Endothelial cell of umbilical vein (primary cell): ENCODE data around the gene FOXJ2. TPM values are rescaled to one million over a fixed set of nuclear protein-coding genes. Genes with fewer than 3 reads are reported as not detected.
"Not testable (repeated sequence)": the region's sequence is repeated elsewhere in the genome, so short reads cannot be mapped to it uniquely, and the experiment has no call there.

Experiments
- Bru-seq: library from RNA; stranded (reverse); fragments of 400-500 nt; gene quantifications from one replicate; lab custom pipeline; 2021; lab: Mats Ljungman, UMichigan
- BruChase-seq, 2 experiments: library from RNA; stranded (reverse); fragments of 400-500 nt; gene quantifications; one replicate each; lab custom pipeline; 2021; lab: Mats Ljungman, UMichigan
- BruUV-seq: library from RNA; stranded (reverse); fragments of 400-500 nt; replicated peaks from 2 replicates; lab custom pipeline; 2021; lab: Mats Ljungman, UMichigan
- CTCF ChIA-PET: fragments of 300-600, 350-600 bp; sonication (Branson Sonifier 250); formaldehyde crosslinking; loops from one replicate; lab custom pipeline; 2021; ENCODE audit warnings: antibody characterized with exemption, inconsistent platforms; lab: Charles Lee
- POLR2A ChIA-PET: fragments of 300-600, 350-600 bp; sonication (Branson Sonifier 250); formaldehyde crosslinking; loops from one replicate; lab custom pipeline; 2021; ENCODE audit warnings: antibody characterized with exemption, inconsistent platforms; lab: Charles Lee
- DNase-seq: peaks from one replicate; pipeline ENCODE4 v3.0.0-alpha.2; 2011; ENCODE audit warnings: low read depth, low spot score
- FAIRE-seq: peaks from 2 replicates; lab custom pipeline; 2011; peaks lifted over from hg19 to GRCh38; lab: Jason Lieb, UNC
- H2AFZ ChIP-seq: 2 replicates; pipeline ENCODE4 v1.6.0; 2012; ENCODE audit warnings: low read depth, low read length, control low read depth, inconsistent platforms
- H3K27ac ChIP-seq: 2 replicates; pipeline ENCODE4 v1.5.1; 2011; ENCODE audit warnings: low read depth, mild to moderate bottlenecking, control low read depth, low read length, moderate library complexity; ENCODE audit not compliant: insufficient read depth
- H3K27me3 ChIP-seq, 2 experiments: 2 replicates each; pipeline versions ENCODE4 v1.6.0 to v1.6.1; 2011; ENCODE audit warnings: low read length in 2 of 2, mixed read lengths in 1 of 2; ENCODE audit not compliant: control insufficient read depth in 2 of 2, insufficient read depth in 2 of 2
- H3K36me3 ChIP-seq, 2 experiments: 2 replicates in 1 of 2; 3 replicates in 1 of 2; pipeline ENCODE4 v1.5.1; 2011; ENCODE audit warnings: low read length in 2 of 2, mild to moderate bottlenecking in 1 of 2, moderate library complexity in 1 of 2; ENCODE audit not compliant: control insufficient read depth in 2 of 2, insufficient read depth in 2 of 2; ENCODE audit errors: extremely low read depth in 1 of 2
- H3K4me1 ChIP-seq: 3 replicates; pipeline ENCODE4 v1.5.1; 2011; ENCODE audit warnings: mild to moderate bottlenecking, low read length; ENCODE audit not compliant: control insufficient read depth, insufficient read depth; ENCODE audit errors: extremely low read depth
- H3K4me2 ChIP-seq: 2 replicates; pipeline ENCODE4 v1.6.1; 2011; ENCODE audit warnings: low read length, control low read depth, mixed read lengths; ENCODE audit not compliant: insufficient read depth
- H3K4me3 ChIP-seq, 3 experiments: fragments of 200-600 bp in 1 of 3; sonication (generic), shearing (Covaris generic) in 1 of 3; replicated peaks in 1 of 3; 2 replicates each; pipeline ENCODE4 v1.5.1; 2011 to 2016; ENCODE audit warnings: control low read depth in 3 of 3, low read length in 3 of 3, mild to moderate bottlenecking in 2 of 3, inconsistent platforms in 1 of 3, low read depth in 1 of 3, moderate library complexity in 1 of 3; ENCODE audit not compliant: insufficient read depth in 1 of 3
- H3K79me2 ChIP-seq: 2 replicates; pipeline ENCODE4 v1.6.0; 2012; ENCODE audit warnings: low read length, inconsistent platforms; ENCODE audit not compliant: control insufficient read depth, insufficient read depth
- H3K9ac ChIP-seq: replicated peaks from 2 replicates; pipeline ENCODE3; 2011; ENCODE audit warnings: low read length, control low read depth; ENCODE audit not compliant: insufficient read depth; ENCODE audit errors: extremely low read depth
- H3K9me1 ChIP-seq: replicated peaks from 3 replicates; pipeline ENCODE4 v1.6.0; 2011; ENCODE audit warnings: mild to moderate bottlenecking, low read length; ENCODE audit not compliant: control insufficient read depth, insufficient read depth; ENCODE audit errors: extremely low read depth
- H3K9me3 ChIP-seq: replicated peaks from 2 replicates; pipeline ENCODE4 v1.5.1; 2012; ENCODE audit warnings: low read length, inconsistent platforms; ENCODE audit not compliant: control insufficient read depth, insufficient read depth
- H4K20me1 ChIP-seq: replicated peaks from 2 replicates; pipeline ENCODE3; 2011; ENCODE audit warnings: mild to moderate bottlenecking, low read length; ENCODE audit not compliant: control insufficient read depth, insufficient read depth; ENCODE audit errors: extremely low read depth
- FOS ChIP-seq: IDR thresholded peaks from 2 replicates; pipeline ENCODE4 v1.6.1; 2011; ENCODE audit warnings: mild to moderate bottlenecking, low read length, moderate library complexity, borderline replicate concordance; ENCODE audit not compliant: insufficient read depth
- POLR2AphosphoS5 ChIP-seq: IDR thresholded peaks from 2 replicates; pipeline ENCODE4 v1.6.1; 2012; ENCODE audit warnings: low read depth, mild to moderate bottlenecking, control low read depth, low read length, moderate library complexity; ENCODE audit not compliant: insufficient read depth
- dilution Hi-C: fragments of 300-500 bp; cut with MboI; formaldehyde crosslinking; loops from one replicate; pipeline ENCODE4 v1.15.0; 2019; ENCODE audit warnings: low sequenced_read_pairs; ENCODE audit not compliant: extremely low pct_ligation_motif_present
- intact Hi-C: fragments of 100-400 bp; cut with micrococcal nuclease; formaldehyde crosslinking; loops from one replicate; pipeline ENCODE4 v1.10.0; 2022
- long read RNA-seq: library from polyadenylated mRNA; stranded (forward); transcript quantifications from one replicate; pipeline ENCODE4 v2.0.0, GENCODE V29; 2021
- polyA minus RNA-seq, 3 experiments: library from RNA; depleted of rRNA, polyadenylated mRNA; stranded (reverse); fragments of >200 nt; gene quantifications; 1 replicate in 1 of 3; 2 replicates in 2 of 3; pipeline ENCODE4 v1.2.3, GENCODE V29; 2011
- polyA plus RNA-seq, 4 experiments: library from polyadenylated mRNA; depleted of rRNA in 3 of 4; stranded (reverse) in 3 of 4; unstranded in 1 of 4; fragments of >200 nt; gene quantifications; 2 replicates each; pipeline versions ENCODE4 v1.2.1 to v1.2.3, GENCODE V29; 2011 to 2012; ENCODE audit warnings: missing spikeins in 1 of 4
- total RNA-seq: library from RNA; stranded (reverse); gene quantifications from 2 replicates; pipeline ENCODE4 v1.2.3, GENCODE V29; 2021

FOXJ2 gene
- total RNA-seq (13.3 and 13.9 TPM in 2 replicates), polyA plus RNA-seq (5.3 and 6.2 TPM in 2 replicates), polyA minus RNA-seq (6.7 and 7.5 TPM in 2 replicates), Bru-seq, nascent RNA (percentile 62 among the genes with signal in this experiment), BruChase-seq, experiment 1, labeled RNA remaining after a 6-hour chase (percentile 74 among the genes with signal in this experiment), BruChase-seq, experiment 2, labeled RNA remaining after a 2-hour chase (percentile 78 among the genes with signal in this experiment)
- polyA plus RNA-seq (2011; cell fraction: cytosol; rRNA removed) = 4.6 and 4.8 TPM in 2 replicates
- polyA plus RNA-seq (2011; cell fraction: nucleus; rRNA removed) = 6.2 and 8.0 TPM in 2 replicates
- 8.5 TPM in 2 replicates for polyA plus RNA-seq (2012)
- 4.6 TPM for polyA minus RNA-seq (2011; cell fraction: cytosol; rRNA and poly(A)+ RNA removed)
- polyA minus RNA-seq (2011; cell fraction: nucleus; rRNA and poly(A)+ RNA removed) = 4.6 and 5.9 TPM in 2 replicates
- long read RNA-seq, full-length matches to known transcripts = 8 of 34 reads
- long read RNA-seq, partial matches to known transcripts = 21 of 34 reads
- long read RNA-seq, other reads (novel, unspliced or antisense) = 5 of 34 reads

- Histone ChIP-seq H3K36me3 (no peaks in the 10 kb centered on the region), H3K27me3 (no peaks in the 10 kb centered on the region), H3K4me1 (peaks cover 33% of the 10 kb centered on the region), H3K9me3 (no peaks in the 10 kb centered on the region), H3K27ac (peak within 1 kb of the TSS; percentile 90), H4K20me1 (no peaks in the 10 kb centered on the region), H3K4me2 (peak within 1 kb of the TSS; percentile 75), H3K9me1 (no peaks in the 10 kb centered on the region), H3K9ac (peak within 1 kb of the TSS; percentile 92), H2AFZ (peak within 1 kb of the TSS; percentile 96), H3K4me3 (peak within 1 kb of the TSS; percentile 72 to 96 (median 82)), H3K79me2 (peaks cover 7% of the 10 kb centered on the region)
- FAIRE-seq (peak; percentile 8), DNase-seq (peak; percentile 80)
- CTCF ChIA-PET = interaction anchor here (1.4 to 3.7 kb wide), 2 partner anchors 99 to 100 kb away, joined by 5 to 14 read pairs; no protein-coding TSS in a partner anchor
- dilution Hi-C loops (no loop called here), intact Hi-C loops (no loop called here)
- BruUV-seq = TSS peak; percentile 51
- TF ChIP-seq POLR2AphosphoS5 (peak; percentile 40), FOS (no peak)
- POLR2A ChIA-PET = no interaction called here
These were observed at the start of gene FOXJ2 for GRCh38 chr12:8032242-8033152. TSS of gene FOXJ2 (plus strand) at chr12:8032716. CDS start at chr12:8039833, 7,117 bp downstream.

- H3K9ac ChIP-seq, DNase-seq, H2AFZ ChIP-seq, CTCF ChIA-PET, POLR2A ChIA-PET, H3K9me1 ChIP-seq, H3K36me3 ChIP-seq, intact Hi-C loops, H3K4me2 ChIP-seq, H4K20me1 ChIP-seq, H3K79me2 ChIP-seq, H3K9me3 ChIP-seq, H3K27ac ChIP-seq, H3K4me3 ChIP-seq, dilution Hi-C loops, BruUV-seq, FAIRE-seq, H3K4me1 ChIP-seq, H3K27me3 ChIP-seq: not testable (repeated sequence)
These were observed 49.5 kb upstream of the FOXJ2 start for GRCh38 chr12:7983019-7983418.

- dilution Hi-C loops, H3K79me2 ChIP-seq, intact Hi-C loops, H3K27ac ChIP-seq, H3K4me1 ChIP-seq, CTCF ChIA-PET, H4K20me1 ChIP-seq, H3K9ac ChIP-seq, H3K27me3 ChIP-seq, FAIRE-seq, H3K4me3 ChIP-seq, BruUV-seq, H3K36me3 ChIP-seq, H3K9me1 ChIP-seq, H2AFZ ChIP-seq, DNase-seq, H3K4me2 ChIP-seq, POLR2A ChIA-PET, H3K9me3 ChIP-seq: not testable (repeated sequence)
These were observed 49.1 kb upstream of the FOXJ2 start for GRCh38 chr12:7983460-7983859.
